H1 (cell line): ENCODE data around the gene SCOC. TPM values are rescaled to one million over a fixed set of nuclear protein-coding genes. Genes with fewer than 3 reads are reported as not detected.

Source experiments
- CTCF ChIA-PET: fragments of 300-600 bp; sonication (Branson Sonifier 250); formaldehyde crosslinking; loops from one replicate; lab custom pipeline; 2021; ENCODE audit not compliant: partially characterized antibody; lab: Charles Lee
- POLR2A ChIA-PET: fragments of 300-600 bp; sonication (Branson Sonifier 250); formaldehyde crosslinking; loops from one replicate; lab custom pipeline; 2021; ENCODE audit warnings: inconsistent platforms; ENCODE audit not compliant: partially characterized antibody; lab: Charles Lee
- DNase-seq, 2 experiments: peaks; one replicate each; pipeline versions ENCODE4 v3.0.0 to v3.0.0-alpha.2; 2010 to 2022; ENCODE audit warnings: low spot score in 2 of 2, low read depth in 1 of 2, mixed read lengths in 1 of 2
- FAIRE-seq: peaks from 2 replicates; lab custom pipeline; 2011; peaks lifted over from hg19 to GRCh38; lab: Jason Lieb, UNC
- H2AFZ ChIP-seq: 2 replicates; pipeline ENCODE4 v1.8.1; 2012; ENCODE audit warnings: low read length, inconsistent platforms
- H2AK5ac ChIP-seq: 2 replicates; pipeline ENCODE4 v1.6.1; 2013; ENCODE audit warnings: low read depth, low read length
- H2BK120ac ChIP-seq: replicated peaks from 2 replicates; pipeline ENCODE3; 2013; ENCODE audit warnings: low read depth, low read length, inconsistent platforms
- H2BK12ac ChIP-seq: 2 replicates; pipeline ENCODE4 v1.6.1; 2013; ENCODE audit warnings: low read depth, low read length
- H2BK15ac ChIP-seq: 2 replicates; pipeline ENCODE4 v1.6.1; 2013; ENCODE audit warnings: low read length
- H2BK20ac ChIP-seq: 2 replicates; pipeline ENCODE4 v1.6.1; 2013; ENCODE audit warnings: low read length
- H2BK5ac ChIP-seq: 2 replicates; pipeline ENCODE4 v1.6.1; 2013; ENCODE audit warnings: low read depth, low read length
- H3K14ac ChIP-seq: 2 replicates; pipeline ENCODE4 v1.6.1; 2013; ENCODE audit warnings: inconsistent platforms; ENCODE audit not compliant: insufficient read length
- H3K18ac ChIP-seq: 2 replicates; pipeline ENCODE4 v1.6.1; 2013; ENCODE audit warnings: low read length; ENCODE audit errors: extremely low read depth
- H3K23ac ChIP-seq: 2 replicates; pipeline ENCODE4 v1.6.1; 2013; ENCODE audit warnings: inconsistent platforms; ENCODE audit not compliant: insufficient read length
- H3K23me2 ChIP-seq: 2 replicates; pipeline ENCODE4 v1.6.1; 2013; ENCODE audit warnings: low read depth, low read length
- H3K27ac ChIP-seq: 2 replicates; pipeline ENCODE4 v1.6.1; 2011; ENCODE audit warnings: low read depth, low read length, inconsistent platforms
- H3K27me3 ChIP-seq, 4 experiments: replicated peaks in 1 of 4; 1 replicate in 1 of 4; 2 replicates in 3 of 4; pipeline versions ENCODE4 v1.6.1 to v1.8.1; 2011 to 2013; ENCODE audit warnings: low read length in 3 of 4, mild to moderate bottlenecking in 3 of 4, inconsistent platforms in 2 of 4, mixed read lengths in 2 of 4, moderate library complexity in 1 of 4; ENCODE audit not compliant: control insufficient read depth in 3 of 4, insufficient read depth in 3 of 4; ENCODE audit errors: extremely low read depth in 1 of 4
- H3K36me3 ChIP-seq, 4 experiments: 2 replicates each; pipeline versions ENCODE4 v1.6.1 to v1.8.1; 2011 to 2013; ENCODE audit warnings: mild to moderate bottlenecking in 4 of 4, low read length in 3 of 4, moderate library complexity in 2 of 4, control low read depth in 1 of 4, inconsistent platforms in 1 of 4; ENCODE audit not compliant: insufficient read depth in 4 of 4, control insufficient read depth in 2 of 4
- H3K4ac ChIP-seq: replicated peaks from 2 replicates; pipeline ENCODE3; 2013; ENCODE audit warnings: low read length, low read depth, mixed read lengths, inconsistent platforms; ENCODE audit not compliant: insufficient read length
- H3K4me1 ChIP-seq, 4 experiments: replicated peaks in 1 of 4; 1 replicate in 1 of 4; 2 replicates in 3 of 4; pipeline versions ENCODE4 v1.6.1 to v1.8.1; 2011 to 2013; ENCODE audit warnings: low read length in 3 of 4, inconsistent platforms in 2 of 4, mixed read lengths in 1 of 4; ENCODE audit not compliant: insufficient read depth in 4 of 4, control insufficient read depth in 3 of 4
- H3K4me2 ChIP-seq, 2 experiments: 2 replicates each; pipeline versions ENCODE4 v1.6.1 to v1.8.1; 2011 to 2013; ENCODE audit warnings: low read depth in 2 of 2, low read length in 2 of 2, control low read depth in 1 of 2, inconsistent platforms in 1 of 2, mild to moderate bottlenecking in 1 of 2; ENCODE audit not compliant: insufficient read depth in 1 of 2
- H3K4me3 ChIP-seq, 4 experiments: fragments of 200-600, 300-600 bp in 1 of 4; sonication (generic), shearing (Covaris generic), sonication (Bioruptor Twin) in 1 of 4; 2 replicates each; pipeline versions ENCODE4 v1.5.1 to v1.8.1; 2011 to 2016; ENCODE audit warnings: low read length in 4 of 4, low read depth in 3 of 4, control low read depth in 2 of 4, inconsistent platforms in 2 of 4, mild to moderate bottlenecking in 2 of 4, mixed read lengths in 1 of 4, moderate library complexity in 1 of 4; ENCODE audit not compliant: insufficient read depth in 2 of 4; ENCODE audit errors: extremely low read depth in 1 of 4
- H3K56ac ChIP-seq: replicated peaks from 2 replicates; pipeline ENCODE3; 2013; ENCODE audit warnings: low read depth, mild to moderate bottlenecking, mixed read lengths, low read length, inconsistent platforms; ENCODE audit not compliant: insufficient read length
- H3K79me1 ChIP-seq: 2 replicates; pipeline ENCODE4 v1.6.1; 2013; ENCODE audit warnings: low read depth, low read length, control low read depth
- H3K79me2 ChIP-seq, 2 experiments: 2 replicates each; pipeline versions ENCODE4 v1.6.1 to v1.8.1; 2012 to 2013; ENCODE audit warnings: low read length in 2 of 2, mild to moderate bottlenecking in 2 of 2, inconsistent platforms in 1 of 2; ENCODE audit not compliant: insufficient read depth in 2 of 2, control insufficient read depth in 1 of 2
- H3K9ac ChIP-seq, 4 experiments: replicated peaks in 1 of 4; 1 replicate in 1 of 4; 2 replicates in 3 of 4; pipeline versions ENCODE4 v1.6.1 to v1.8.1; 2011 to 2013; ENCODE audit warnings: low read depth in 3 of 4, low read length in 3 of 4, control low read depth in 2 of 4, mild to moderate bottlenecking in 2 of 4, moderate library complexity in 2 of 4, inconsistent platforms in 1 of 4; ENCODE audit errors: extremely low read depth in 1 of 4
- H3K9me3 ChIP-seq, 2 experiments: 2 replicates each; pipeline versions ENCODE4 v1.6.1 to v1.8.1; 2012 to 2013; ENCODE audit warnings: mild to moderate bottlenecking in 2 of 2, moderate library complexity in 2 of 2, control low read depth in 1 of 2, inconsistent platforms in 1 of 2, low read depth in 1 of 2, low read length in 1 of 2, mixed read lengths in 1 of 2; ENCODE audit not compliant: insufficient read depth in 2 of 2
- H4K20me1 ChIP-seq, 2 experiments: replicated peaks in 1 of 2; 2 replicates each; pipeline versions ENCODE3 to v1.8.1; 2011 to 2013; ENCODE audit warnings: inconsistent platforms in 2 of 2, low read length in 2 of 2, mild to moderate bottlenecking in 1 of 2; ENCODE audit not compliant: insufficient read depth in 2 of 2, control insufficient read depth in 1 of 2
- H4K5ac ChIP-seq: 2 replicates; pipeline ENCODE4 v1.6.1; 2013; ENCODE audit warnings: low read length, low read depth, mixed read lengths, inconsistent platforms; ENCODE audit not compliant: insufficient read length
- H4K8ac ChIP-seq: 2 replicates; pipeline ENCODE4 v1.8.0; 2013; ENCODE audit warnings: mild to moderate bottlenecking, moderate library complexity, low read length, inconsistent platforms; ENCODE audit not compliant: insufficient read depth; ENCODE audit errors: extremely low read depth
- H4K91ac ChIP-seq: replicated peaks from 2 replicates; pipeline ENCODE3; 2013; ENCODE audit warnings: low read length, mixed read lengths, inconsistent platforms; ENCODE audit not compliant: insufficient read length
- ASH2L ChIP-seq: fragments of 200-600, 300-600 bp; sonication (generic); IDR thresholded peaks from one replicate; pipeline ENCODE4 v1.7.1; 2017; ENCODE audit warnings: low read length
- CTBP2 ChIP-seq: IDR thresholded peaks from 2 replicates; pipeline ENCODE4 v1.7.0; 2011; ENCODE audit warnings: borderline replicate concordance, mild to moderate bottlenecking, moderate library complexity, mixed read lengths, low read length; ENCODE audit not compliant: insufficient read depth, insufficient read length
- GABPA ChIP-seq: IDR thresholded peaks from 2 replicates; pipeline ENCODE4 v1.6.1; 2011; ENCODE audit warnings: mild to moderate bottlenecking, low read length, moderate library complexity, borderline replicate concordance; ENCODE audit not compliant: insufficient read depth
- JUN ChIP-seq: IDR thresholded peaks from 2 replicates; pipeline ENCODE4 v1.6.1; 2011; ENCODE audit warnings: low read depth, mild to moderate bottlenecking, improper control_type of control experiment, low read length
- JUND ChIP-seq: IDR thresholded peaks from 2 replicates; pipeline ENCODE4 v1.6.1; 2011; ENCODE audit warnings: mild to moderate bottlenecking, improper control_type of control experiment, low read length
- MAX ChIP-seq: IDR thresholded peaks from 2 replicates; pipeline ENCODE4 v1.6.1; 2012; ENCODE audit warnings: inconsistent platforms
- NRF1 ChIP-seq: IDR thresholded peaks from 2 replicates; pipeline ENCODE4 v1.6.1; 2011; ENCODE audit warnings: mild to moderate bottlenecking, low read depth, low read length, improper control_type of control experiment
- POLR2A ChIP-seq, 2 experiments: IDR thresholded peaks; 1 replicate in 1 of 2; 2 replicates in 1 of 2; pipeline ENCODE4 v1.6.1; 2011; ENCODE audit warnings: low read depth in 2 of 2, low read length in 2 of 2, mild to moderate bottlenecking in 2 of 2; ENCODE audit errors: control extremely low read depth in 1 of 2
- RAD21 ChIP-seq, 2 experiments: IDR thresholded peaks in 1 of 2; conservative IDR thresholded peaks in 1 of 2; 2 replicates each; pipeline ENCODE4 v1.6.1; 2011; ENCODE audit warnings: low read depth in 2 of 2, low read length in 2 of 2, improper control_type of control experiment in 1 of 2, inconsistent platforms in 1 of 2, mild to moderate bottlenecking in 1 of 2, moderate library complexity in 1 of 2
- SIRT6 ChIP-seq: IDR thresholded peaks from one replicate; pipeline ENCODE4 v1.7.1; 2012; ENCODE audit warnings: low read length, inconsistent platforms
- SIX5 ChIP-seq: IDR thresholded peaks from 2 replicates; pipeline ENCODE4 v1.6.1; 2011; ENCODE audit warnings: mild to moderate bottlenecking, low read depth, low read length
- TAF7 ChIP-seq: optimal IDR thresholded peaks from 2 replicates; pipeline ENCODE3; 2011; ENCODE audit warnings: low read depth, mild to moderate bottlenecking, inconsistent platforms, low read length, moderate library complexity, borderline replicate concordance
- WGBS, 2 experiments: shearing (Covaris generic) in 1 of 2; methylation state at CpG; one replicate each; pipeline versions ENCODE4 v1.1.6 to v1.1.7; 2013 to 2015; ENCODE audit warnings: low lambda C conversion rate in 2 of 2, mixed read lengths in 2 of 2, inconsistent platforms in 1 of 2, low coverage in 1 of 2, missing lambda C conversion rate in 1 of 2; ENCODE audit not compliant: insufficient replicate concordance in 2 of 2, insufficient coverage in 1 of 2, insufficient read length in 1 of 2; ENCODE audit errors: extremely low coverage in 1 of 2, missing lambda C conversion rate in 1 of 2; 5-methylcytosine and 5-hydroxymethylcytosine counted together
- polyA plus RNA-seq, 7 experiments: library from polyadenylated mRNA; depleted of rRNA in 3 of 7; stranded (reverse) in 5 of 7; unstranded in 2 of 7; fragments of >200 nt in 5 of 7; fragments of 200-250 nt in 2 of 7; gene quantifications; 1 replicate in 5 of 7; 2 replicates in 1 of 7; 4 replicates in 1 of 7; pipeline versions ENCODE4 v1.2.1 to v1.2.3, GENCODE V29; 2011 to 2013; ENCODE audit warnings: missing spikeins in 2 of 7, mixed read lengths in 2 of 7
- total RNA-seq: library from RNA; stranded (reverse); fragmentation: NEBNext Ultra II Directional; extraction: Animal tissue kit (Norgen Biotek cat#: 25700); gene quantifications from 2 replicates; pipeline ENCODE4 v1.2.1, GENCODE V29; 2021

The SCOC gene
- total and polyA plus RNA-seq, 2 of the 8 experiments (the other 6 are each of a cell fraction or from before 2014, with no cell fraction given) = 12.1 to 33.4 TPM

- no peak overlapping the region for H3K4me2 ChIP-seq
- no peak overlapping the region; the same call in 1 of the 2 replicates for H3K18ac ChIP-seq
- ChIA-PET POLR2A (interaction anchor here (0.5 to 1.2 kb wide), 4 partner anchors 9 to 477 kb away, joined by 3 to 4 read pairs (median 4); partner anchors contain the start of gene SCOC), CTCF (interaction anchor here (0.5 to 5.5 kb wide), 10 partner anchors 10 to 1048 kb away, joined by 3 to 44 read pairs (median 4); no protein-coding TSS in a partner anchor)
- whole genome bisulfite sequencing, 2 experiments = 76% methylated on average over 2 of the region's 2 CpGs; no CpG with 5 or more reads in 1 of the 2 experiments
- no peak overlapping the region for H2AFZ ChIP-seq
- no peak for DNase-seq
- H3K27me3 ChIP-seq = peaks cover 0 to 1% (median 0%) of the 10 kb centered on the region in 4 experiments; a peak in 3 of 7 replicates
- no peak overlapping the region for H2BK15ac ChIP-seq
- no peak overlapping the region for H3K23ac ChIP-seq
- no peak overlapping the region for H4K8ac ChIP-seq
- peak; percentile 66 for FAIRE-seq
- no peaks in the 10 kb centered on the region for H4K20me1 ChIP-seq
- H3K56ac ChIP-seq = no peak overlapping the region
- H2BK5ac ChIP-seq = no peak overlapping the region
- no peak overlapping the region for H2BK12ac ChIP-seq
- no peak overlapping the region for H2BK20ac ChIP-seq
- no peaks in the 10 kb centered on the region for H3K9me3 ChIP-seq
- no peak overlapping the region for H4K5ac ChIP-seq
- no peak overlapping the region for H3K4ac ChIP-seq
- no peak overlapping the region for H3K4me3 ChIP-seq
- no peak overlapping the region for H2AK5ac ChIP-seq
- no peaks in the 10 kb centered on the region for H3K79me1 ChIP-seq
- no peak overlapping the region for H4K91ac ChIP-seq
- no peak overlapping the region for H3K9ac ChIP-seq
- H3K79me2 ChIP-seq = no peaks in the 10 kb centered on the region
- H3K23me2 ChIP-seq = 0 out of 2 replicates have a peak, but pooled peaks cover 3% of the 10 kb centered on the region
- H2BK120ac ChIP-seq = no peak overlapping the region
- H3K4me1 ChIP-seq = peaks cover 0 to 12% (median 5%) of the 10 kb centered on the region in 4 experiments; a peak in 3 of 7 replicates
- no peaks in the 10 kb centered on the region for H3K36me3 ChIP-seq
- no peak overlapping the region for H3K27ac ChIP-seq
- no peak overlapping the region for H3K14ac ChIP-seq
- TF ChIP-seq TAF7 (no peak), GABPA (no peak), JUND (no peak), JUN (no peak), NRF1 (no peak), POLR2A (IDR thresholded peaks at IDR 0.05; ENCODE audit: control extremely low read depth in 1 of 2, low read depth in 2 of 2, low read length in 2 of 2) (no peak), ASH2L (no peak), SIX5 (no peak), RAD21 (IDR thresholded peaks at IDR 0.05 in 1 of 2, conservative IDR thresholded peaks at IDR 0.05 in 1 of 2; ENCODE audit: low read depth in 2 of 2, low read length in 2 of 2) (no peak), CTBP2 (no peak), MAX (no peak), SIRT6 (no peak)
These were observed 23.6 kb upstream of the SCOC start for GRCh38 chr4:140349816-140350215.
